Vagina (tissue), 2 donors: ENCODE data around the gene AKAP1.

Experiments
- CTCF ChIP-seq, 3 experiments: fragments of 450-650 bp in 2 of 3; fragments of 200-600 bp in 1 of 3; sonication (generic) in 1 of 3; IDR thresholded peaks; one replicate each; pipeline ENCODE4 v1.5.1; 2017 to 2019; ENCODE audit warnings: antibody characterized with exemption in 3 of 3, mild to moderate bottlenecking in 2 of 3, moderate library complexity in 2 of 3
- POLR2A ChIP-seq, 2 donors: fragments of 450-650 bp; IDR thresholded peaks; one replicate each; pipeline ENCODE4 v1.6.1; 2017; ENCODE audit warnings: antibody characterized with exemption in 2 of 2, mild to moderate bottlenecking in 2 of 2, moderate library complexity in 2 of 2
- POLR2AphosphoS5 ChIP-seq, 2 donors: sonication (generic); formaldehyde crosslinking; IDR thresholded peaks; one replicate each; pipeline ENCODE4 v1.9.0; 2017; ENCODE audit warnings: antibody characterized with exemption in 2 of 2, mild to moderate bottlenecking in 2 of 2, low read depth in 1 of 2; ENCODE audit not compliant: insufficient read depth in 1 of 2

GRCh38 chr17:57105591-57105990 is 20.5 kb downstream of the AKAP1 start:
- no peak for TF ChIP-seq CTCF (IDR thresholded peaks at IDR 0.05)
- no peak for TF ChIP-seq POLR2AphosphoS5 (IDR thresholded peaks at IDR 0.05; ENCODE audit: insufficient read depth in 1 of 2, low read depth in 1 of 2)
- TF ChIP-seq POLR2A (IDR thresholded peaks at IDR 0.05) = no peak
